Cerebellar cortex (tissue), 1 donor: ENCODE results near the gene MCRIP2.
A peak's percentile ranks its signal among the peaks of the same experiment; 100 is the strongest.
"Not testable (repeated sequence)": the region's sequence is repeated elsewhere in the genome, so short reads cannot be mapped to it uniquely, and the experiment has no call there.

Experiments
- DNase-seq: peaks from one replicate; pipeline ENCODE4 v3.0.0-alpha.2; 2015; ENCODE audit warnings: low spot score

MCRIP2 gene, protein sequence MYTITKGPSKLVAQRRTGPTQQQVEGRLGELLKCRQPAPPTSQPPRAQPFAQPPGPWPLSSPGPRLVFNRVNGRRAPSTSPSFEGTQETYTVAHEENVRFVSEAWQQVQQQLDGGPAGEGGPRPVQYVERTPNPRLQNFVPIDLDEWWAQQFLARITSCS

DNA sequence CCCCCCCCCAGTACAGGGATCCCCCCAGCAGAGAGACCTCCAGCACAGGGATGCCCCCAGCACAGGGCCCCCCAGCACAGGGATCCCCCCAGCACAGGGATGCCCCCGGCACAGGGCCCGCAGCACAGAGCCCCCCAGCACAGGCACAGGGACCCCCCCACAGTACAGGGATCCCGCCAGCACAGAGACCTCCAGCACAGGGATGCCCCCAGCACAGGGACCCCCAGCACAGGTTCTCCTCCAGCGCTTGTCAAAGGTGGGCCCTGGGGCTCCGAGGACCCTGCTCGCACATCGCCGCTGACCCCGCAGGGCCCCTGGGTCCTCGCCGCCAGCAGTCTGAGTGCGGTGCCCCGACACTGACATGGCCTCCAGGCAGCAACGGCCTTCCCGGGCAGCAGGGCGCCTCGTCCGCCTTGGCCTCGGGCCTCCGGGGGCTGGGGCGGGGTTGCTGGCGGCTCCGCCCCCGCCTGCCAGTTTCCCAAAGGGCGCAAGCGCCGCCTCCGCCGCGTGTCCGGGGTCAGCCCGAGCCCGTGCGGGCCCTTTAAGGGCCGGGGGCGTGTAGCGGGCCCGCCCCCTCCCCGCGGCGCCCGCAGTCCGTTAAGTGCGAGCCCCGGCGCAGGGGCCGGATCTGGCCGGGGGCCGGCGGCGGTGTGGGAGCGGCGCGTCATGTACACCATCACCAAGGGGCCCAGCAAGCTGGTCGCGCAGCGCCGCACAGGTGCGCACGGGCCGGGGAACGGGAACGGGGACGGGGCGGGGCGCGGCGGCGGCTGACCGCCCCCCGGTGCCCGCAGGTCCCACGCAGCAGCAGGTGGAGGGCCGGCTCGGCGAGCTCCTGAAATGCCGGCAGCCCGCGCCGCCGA lies at the start of gene MCRIP2:
TSS of gene MCRIP2 (plus strand) at position 503 of the 863 bp plus-strand sequence. CDS start at position 667, 164 bp downstream.
- DNase-seq = peak; percentile 81

DNA sequence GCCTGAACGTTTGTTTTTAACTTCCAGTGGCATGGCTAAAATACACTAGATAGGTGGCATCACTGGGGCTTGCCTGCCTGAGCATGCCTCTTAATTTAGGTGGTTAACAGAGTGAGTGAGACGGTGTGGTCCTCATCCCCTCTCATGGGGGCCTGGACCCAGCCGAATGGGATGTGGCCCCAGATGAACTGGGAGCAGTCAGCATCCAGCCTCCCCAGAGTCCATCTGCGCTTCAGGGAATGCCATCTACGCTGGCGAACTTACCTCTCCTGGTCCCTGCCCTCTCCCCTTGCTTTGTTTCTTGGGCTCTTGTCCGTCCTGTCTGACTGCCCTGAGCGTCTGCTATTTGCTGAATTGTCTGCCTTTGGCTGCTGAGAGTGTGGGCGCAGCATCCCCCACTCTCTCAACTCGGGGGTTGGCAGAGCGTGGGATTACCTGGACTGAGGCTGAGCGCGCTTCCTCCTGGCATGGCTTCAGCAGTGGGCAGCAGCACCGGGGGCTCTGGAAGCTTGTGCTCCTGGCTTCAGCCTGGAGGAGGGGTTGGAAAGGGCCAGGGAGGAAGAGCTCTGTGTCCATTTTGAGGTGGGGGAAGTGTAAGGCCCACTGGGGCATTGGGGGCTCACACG lies 49.6 kb upstream of the MCRIP2 start:
- DNase-seq = no peak

DNA sequence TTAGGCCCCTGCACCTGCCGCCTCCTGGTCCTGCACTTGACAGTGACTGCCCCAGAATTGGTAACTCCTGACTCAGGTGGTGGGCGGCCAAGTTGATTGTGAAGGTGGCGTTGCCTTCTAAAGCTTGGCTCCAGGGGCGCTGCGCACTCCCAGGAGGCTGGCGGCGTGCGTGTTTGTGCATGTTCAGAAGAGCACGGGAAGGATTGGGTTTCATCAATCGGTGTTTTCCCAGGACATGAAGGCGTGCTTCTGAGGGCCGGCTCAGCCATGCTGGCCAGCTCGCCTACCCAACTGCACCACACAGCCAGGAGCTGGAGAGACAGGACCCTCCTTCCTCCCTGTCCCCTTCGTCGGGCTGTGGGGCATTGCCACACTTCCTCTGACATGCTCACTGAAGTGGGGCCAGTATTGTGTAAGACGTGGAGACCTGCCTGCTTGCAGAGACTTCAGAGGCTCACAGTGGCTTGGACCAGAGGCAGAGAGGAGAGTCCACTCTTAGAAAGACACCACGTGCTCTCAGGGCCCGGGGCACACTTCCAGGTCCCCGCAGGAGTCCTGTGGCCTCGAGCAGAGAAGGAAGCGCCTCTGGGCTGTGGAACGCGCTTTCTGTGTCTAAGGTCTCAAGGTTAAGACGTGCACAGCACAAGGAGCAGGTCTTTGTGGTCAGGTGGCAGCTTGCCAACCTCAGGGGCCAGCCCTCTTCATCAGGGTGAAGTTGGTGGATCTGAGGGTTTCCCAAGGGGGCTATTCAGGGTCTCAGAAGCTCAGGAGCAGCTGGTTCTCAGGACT lies 48.9 kb upstream of the MCRIP2 start:
- peak; percentile 57 for DNase-seq

DNA sequence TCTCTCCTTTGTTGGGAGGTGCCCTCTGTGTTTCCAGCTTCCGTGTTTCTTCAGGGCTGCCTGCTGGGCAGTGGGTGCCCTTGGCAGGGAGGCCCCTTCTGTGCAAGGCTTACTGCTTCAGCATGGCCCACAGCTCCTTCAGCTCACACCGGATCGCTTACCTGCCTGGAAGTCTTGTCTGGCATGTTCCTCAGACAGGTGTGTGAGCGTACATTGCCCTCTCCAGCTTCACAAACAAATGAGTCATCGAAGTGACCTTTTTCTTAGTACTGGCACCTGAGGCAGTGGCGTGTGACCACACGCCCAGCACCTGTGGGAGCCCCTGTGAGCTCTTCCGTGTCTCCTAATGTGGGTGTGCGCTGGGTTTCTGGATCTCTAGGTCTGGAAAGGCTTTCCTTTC lies 48.2 kb upstream of the MCRIP2 start:
- DNase-seq = no peak

DNA sequence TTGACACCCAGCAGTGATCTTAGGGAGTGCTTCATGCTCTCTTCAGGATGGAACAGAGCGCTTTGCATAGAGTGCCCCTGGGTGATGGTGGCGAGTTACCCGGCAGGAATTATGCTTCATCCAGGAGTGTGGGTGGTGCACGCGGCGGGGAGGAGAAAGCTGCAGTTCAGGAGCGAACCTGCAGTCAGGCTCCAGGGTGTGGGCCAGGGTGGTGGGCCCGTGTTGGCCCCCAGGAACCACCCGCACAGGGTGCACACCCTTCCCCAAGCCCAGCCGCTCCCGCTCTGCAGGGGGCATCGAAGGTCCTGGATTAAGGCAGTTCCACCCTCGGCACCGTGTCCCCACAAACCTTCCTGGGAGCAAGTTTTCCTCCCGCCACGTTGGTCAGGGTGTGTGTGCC lies 47.8 kb upstream of the MCRIP2 start:
- DNase-seq = no peak

DNA sequence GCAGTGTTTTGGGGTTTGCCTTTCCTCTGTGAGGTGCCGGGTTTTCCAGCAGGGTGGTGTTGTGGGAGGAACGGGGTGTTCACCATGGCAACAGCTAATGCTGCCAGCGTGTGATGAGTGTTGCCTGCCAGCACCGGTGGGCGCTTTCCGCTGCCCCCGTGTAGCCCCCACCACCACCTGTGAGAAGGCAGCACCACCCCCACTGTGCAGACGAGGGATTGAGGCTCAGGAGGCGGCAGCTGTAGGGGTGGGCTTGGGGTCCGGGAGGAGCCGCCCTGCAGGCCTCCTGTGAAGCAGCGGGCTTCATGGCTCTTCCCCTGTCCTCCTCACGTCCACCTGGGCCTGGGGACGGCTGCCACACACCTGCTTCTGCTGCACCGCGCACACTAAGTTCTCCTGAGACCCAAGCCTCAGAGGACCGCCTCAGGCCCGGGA lies 46.5 kb upstream of the MCRIP2 start:
- no peak for DNase-seq

DNA sequence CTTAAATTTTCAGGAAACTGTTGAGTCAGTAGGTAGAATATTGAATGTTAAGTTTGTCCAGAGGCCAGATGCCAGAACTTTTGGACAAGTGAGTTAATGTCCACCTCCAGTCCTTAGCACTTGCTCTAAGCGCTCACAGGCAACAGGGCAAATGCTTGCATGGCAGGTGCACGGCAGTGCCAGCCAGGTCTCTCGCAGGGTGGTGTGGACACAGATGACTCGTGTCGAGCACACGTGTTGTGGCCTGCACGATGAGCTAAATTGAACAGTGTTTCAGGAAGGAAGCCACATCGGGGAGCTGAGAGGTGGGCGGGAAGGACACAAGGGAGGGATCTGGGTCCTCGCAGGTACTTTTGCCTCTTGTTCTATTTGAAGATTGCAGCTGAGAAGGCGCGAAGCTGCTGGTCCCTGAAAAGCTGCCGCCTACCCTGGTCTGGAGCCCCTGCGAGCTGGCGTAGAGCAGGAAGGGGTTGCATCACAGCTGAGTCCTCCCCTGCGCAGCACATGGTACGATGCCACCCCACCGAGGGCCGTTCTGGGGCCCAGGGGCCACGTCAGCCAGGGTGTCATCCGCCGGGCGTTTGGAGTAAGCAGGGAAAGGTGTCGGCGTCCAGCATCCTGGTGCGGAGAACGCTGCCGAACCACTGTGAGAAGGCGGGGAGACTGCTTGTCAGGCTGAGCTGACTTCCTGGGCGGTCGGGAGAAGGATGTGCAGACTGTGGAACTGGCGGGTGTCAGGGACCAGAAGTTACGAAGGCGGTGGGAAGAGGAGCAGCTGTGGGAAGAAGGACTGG lies 45.5 kb upstream of the MCRIP2 start:
- peak; percentile 85 for DNase-seq

DNA sequence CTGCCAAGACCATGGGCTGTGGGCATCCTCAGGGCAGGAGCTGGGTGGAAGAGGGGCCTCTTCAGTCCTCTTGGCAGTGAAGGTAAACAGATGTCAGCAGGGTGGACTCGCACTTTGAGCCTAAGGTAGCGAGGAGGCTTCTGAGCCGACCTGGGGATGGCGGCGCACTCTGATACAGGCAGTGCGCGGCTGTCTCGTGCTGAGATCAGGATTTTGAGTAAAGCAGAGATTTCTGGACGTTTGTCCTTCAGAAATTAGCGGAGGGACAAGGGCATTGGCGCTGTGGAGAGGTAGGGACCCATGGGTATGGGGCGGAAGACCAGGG lies 44.9 kb upstream of the MCRIP2 start:
- no peak for DNase-seq

DNA sequence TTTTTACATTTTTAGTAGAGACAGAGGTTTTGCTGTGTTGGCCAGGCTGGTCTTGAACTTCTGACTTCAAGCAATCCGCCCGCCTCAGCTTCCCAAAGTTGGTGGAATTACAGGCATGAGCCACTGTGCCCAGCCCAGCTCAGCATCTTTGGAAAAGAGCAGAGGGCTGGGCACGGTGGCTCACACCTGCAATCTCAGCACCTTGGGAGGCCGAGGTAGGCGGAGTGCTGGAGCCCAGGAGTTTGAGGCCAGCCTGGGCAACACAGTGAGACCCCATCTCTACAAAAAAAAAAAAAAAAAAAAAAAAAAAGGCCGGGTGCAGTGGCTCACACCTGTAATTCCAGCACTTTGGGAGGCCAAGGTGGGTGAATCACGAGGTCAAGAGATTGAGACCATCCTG lies 44.0 kb upstream of the MCRIP2 start:
- not testable (repeated sequence) for DNase-seq

DNA sequence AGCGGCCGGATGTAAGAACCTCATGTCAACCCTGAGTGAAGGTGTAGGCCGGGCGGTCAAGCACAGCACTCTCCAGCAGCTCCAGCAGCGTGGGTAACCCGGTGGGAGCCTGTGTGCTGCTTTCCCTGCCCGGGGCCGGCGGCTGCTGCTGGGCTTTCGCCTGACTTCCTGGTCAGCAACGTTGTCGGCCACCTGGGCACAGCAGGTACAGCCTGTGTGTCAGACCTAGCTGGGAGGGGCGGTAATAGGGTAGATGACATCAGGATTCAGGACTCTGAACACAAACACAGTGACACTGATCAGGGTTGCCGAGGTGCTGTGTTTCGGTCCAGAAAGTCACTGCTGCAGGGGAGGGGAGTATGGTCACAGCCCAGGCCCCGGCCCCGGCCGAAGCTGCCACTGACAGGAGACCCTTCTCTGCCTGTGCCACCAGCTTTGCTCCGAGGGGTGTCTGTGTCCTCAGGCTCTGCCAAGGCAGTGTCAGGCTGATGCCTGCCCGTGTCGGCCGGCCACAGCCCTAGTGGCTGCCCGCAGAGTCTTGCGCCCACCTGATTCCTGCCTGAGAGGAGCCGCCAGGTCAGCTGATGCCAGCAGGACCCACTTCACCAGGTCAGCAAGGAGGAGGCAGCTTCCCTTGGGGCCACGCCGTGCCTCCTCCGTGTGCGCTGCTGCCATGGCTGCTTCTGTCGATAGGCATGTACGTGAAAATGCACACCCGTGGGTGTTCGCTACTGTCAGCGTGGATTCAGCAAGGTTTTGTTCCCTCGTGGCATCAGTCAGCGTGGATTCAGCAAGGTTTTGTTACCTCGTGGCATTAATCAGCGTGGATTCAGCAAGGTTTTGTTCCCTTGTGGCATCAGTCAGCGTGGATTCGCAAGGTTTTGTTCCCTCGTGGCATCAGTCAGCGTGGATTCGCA lies 42.5 kb upstream of the MCRIP2 start:
- DNase-seq = peak; percentile 49

DNA sequence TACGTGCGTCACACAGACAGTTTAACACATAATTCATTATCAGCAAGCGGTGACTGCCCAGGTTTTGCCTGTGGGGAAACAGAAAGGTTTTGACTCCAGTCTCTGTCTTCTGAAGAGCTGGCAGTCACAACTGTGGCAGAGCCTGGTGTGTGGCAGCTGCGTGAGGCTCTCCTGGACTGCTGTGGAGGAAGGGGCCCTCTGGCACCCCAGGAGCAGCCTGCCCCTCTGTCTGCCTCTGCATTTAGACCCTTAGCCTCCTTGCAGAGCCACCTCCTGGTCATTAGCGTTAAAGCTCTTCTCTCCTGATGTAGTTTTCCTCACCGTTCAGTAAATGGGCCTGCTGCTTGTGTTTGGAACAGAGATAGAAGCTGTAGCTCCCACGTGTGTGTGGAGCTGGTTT lies 40.8 kb upstream of the MCRIP2 start:
- DNase-seq = peak; percentile 73

DNA sequence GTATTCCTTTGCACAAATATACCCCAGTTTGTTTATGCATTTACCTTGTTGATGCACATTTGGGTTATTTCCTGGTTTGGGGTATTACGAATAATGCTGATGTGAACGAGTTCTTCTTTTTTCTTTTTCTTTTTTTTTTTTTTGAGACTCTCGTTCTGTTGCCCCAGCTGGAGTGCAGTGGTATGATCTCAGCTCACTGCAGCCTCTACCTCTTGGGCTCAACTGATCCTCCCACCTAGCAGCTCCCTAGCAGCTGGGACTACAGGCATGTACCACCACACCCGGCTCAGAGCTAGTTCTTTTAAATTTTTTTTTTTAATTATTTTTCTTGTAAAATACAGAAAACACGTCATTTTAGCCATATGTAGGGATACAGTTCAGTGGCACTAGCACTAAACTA lies 37.7 kb upstream of the MCRIP2 start:
- no peak for DNase-seq

DNA sequence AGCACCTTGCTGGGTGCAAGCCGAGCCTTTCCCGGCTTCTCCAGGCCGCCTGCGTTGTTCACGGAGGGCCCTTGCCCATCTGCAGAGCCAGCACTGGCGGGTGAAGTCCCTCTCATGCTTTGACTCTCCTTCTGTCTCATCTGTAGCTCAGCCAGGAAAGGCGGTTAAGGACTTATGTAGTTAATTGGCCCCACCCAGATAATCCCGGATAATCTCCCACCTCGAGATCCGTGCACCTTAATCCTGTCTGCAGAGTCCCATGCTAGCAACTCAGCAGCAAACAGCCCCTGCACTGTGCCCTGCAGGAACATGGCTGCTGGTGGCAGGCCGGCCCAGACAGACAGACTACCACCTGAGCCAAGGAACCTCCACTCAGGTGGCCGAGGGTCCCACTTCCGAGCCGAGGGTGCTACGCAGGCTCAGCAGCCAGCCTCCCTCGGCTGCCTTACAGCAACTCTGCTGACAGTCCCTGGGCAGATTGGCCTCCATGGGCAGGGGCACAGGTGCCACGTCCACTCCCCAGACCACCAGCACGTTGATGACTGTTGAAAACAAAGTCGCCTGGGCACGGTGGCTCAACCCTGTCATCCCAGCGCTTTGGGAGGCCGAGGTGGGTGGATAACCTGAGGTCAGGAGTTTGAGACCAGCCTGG lies 34.8 kb upstream of the MCRIP2 start:
- DNase-seq = peak; percentile 46

DNA sequence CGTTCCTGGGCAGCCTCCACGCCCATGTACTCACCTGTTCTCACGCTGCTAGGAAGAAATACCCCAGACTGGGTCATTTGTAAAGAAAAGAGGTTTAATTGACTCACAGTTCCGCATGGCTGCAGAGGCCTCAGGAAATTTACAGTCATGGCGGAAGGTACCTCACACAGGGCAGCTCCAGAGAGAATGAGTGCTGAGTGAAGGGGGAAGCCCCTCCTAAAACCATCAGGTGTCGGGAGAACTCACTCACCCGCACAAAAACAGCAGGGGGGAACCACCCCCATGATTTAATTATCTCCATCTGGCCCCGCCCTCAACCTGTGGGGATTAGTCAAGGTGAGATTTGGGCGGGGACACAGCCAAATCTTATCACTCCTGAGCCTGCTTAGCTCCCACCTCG lies 33.6 kb upstream of the MCRIP2 start:
- no peak for DNase-seq

DNA sequence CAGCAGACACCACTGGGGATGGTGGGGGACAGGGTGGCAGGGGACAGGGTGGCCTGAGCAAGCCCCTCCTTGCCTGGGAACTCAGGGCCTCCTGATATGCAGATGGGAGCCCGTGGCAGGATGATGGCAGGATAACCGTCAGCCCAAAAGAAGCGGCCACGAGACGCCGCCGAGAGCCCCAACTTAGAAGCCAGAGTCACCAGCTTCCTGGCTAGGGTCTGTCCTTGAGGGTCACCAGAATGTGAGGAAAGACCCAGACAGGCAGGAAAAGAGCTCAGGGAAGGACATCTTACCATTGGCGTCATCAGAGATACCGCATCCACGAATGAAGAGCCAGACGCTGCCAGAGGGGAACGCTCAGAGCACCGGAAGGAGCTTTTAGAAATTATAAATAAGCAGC lies 32.3 kb upstream of the MCRIP2 start:
- DNase-seq = no peak

DNA sequence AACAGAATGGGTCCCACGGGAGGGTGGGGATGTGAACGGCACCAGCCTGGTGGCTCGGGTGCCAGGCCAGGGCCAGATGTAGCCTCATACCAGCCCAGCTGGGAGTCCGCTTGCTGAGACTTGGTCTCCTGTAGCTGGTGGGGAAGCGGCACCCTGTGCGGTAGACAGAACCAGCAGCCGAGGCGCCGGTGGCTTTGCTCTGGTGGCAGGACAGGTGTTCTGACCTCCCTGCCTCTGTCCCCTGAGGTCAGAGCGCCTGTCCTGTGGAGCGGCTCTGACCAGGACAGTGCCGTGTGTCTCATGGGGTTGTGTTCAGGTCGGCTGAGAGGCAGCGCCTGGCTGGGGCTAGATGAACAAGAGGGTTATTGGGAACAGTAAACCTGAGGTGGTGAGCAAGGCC lies 31.6 kb upstream of the MCRIP2 start:
- no peak for DNase-seq

DNA sequence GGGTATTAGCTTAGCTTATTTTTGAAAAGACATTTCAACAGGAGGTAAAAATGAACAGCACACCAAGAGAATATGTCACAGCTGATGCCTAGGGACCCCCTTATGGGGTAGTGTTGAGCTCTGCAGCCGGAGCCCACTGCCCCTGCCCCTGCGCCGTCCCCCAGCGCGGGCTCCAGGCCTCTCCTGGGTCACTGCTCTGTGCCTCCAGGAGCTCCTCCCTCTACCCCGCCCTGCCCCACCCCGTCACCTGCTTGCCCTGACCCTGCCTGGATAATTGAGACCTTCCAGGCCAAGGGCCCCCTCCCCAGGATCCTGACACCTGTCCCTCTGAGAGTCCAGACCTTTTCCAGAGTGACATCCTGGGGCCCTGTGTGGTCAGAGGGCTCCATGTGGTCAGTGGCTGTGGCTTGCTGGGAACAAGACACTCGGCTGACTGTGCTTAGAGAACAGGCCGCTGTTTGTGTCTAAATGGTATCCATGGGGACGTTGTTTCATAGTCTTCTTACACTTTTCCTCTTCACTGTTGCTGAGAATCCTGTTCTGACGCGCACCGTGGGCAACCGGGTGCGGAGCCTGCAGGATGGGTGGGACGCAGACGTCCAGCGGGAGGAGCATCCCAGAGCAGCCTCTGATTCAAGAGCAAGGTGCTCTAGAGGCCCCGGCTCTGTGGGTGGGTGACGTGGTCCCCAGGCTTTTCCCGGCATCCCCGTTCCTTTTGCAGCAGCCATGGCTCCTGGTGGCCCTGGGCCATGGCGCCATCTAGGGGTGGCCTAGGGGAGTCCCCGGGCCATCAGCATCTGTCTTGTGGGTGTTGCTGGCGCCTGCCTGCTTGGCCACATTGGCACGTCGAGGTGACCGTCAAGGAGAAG lies 30.9 kb upstream of the MCRIP2 start:
- peak; percentile 69 for DNase-seq

DNA sequence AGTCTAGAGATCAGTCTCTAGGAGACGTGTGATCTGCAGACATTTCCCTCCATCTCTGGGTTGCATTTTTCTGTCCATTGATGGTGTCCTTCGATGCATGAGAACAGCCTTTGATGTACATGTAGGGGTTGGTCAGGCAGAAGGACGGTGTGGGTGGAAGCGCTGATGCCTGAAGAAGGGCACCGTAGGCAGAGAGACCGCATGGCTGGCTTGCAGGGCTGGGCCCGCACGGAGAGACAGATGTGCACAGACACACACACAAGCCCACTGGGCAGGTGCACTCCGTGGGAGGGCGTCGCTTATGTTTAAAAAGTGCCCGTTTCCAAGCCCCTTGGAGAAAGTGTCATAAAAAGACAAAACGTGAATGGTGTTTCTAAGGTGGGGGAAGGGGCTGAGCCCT lies 26.5 kb upstream of the MCRIP2 start:
- no peak for DNase-seq
